DMS153 treated with DMSO at 0.1 percent for 48 hours (cell line): ENCODE measurements around the gene MTA2.

ENCODE experiments used
- DNase-seq: peaks from one replicate; lab custom pipeline; 2025; ENCODE audit not compliant: unreplicated experiment; lab: John Stamatoyannopoulos, UW

The MTA2 gene

DNA sequence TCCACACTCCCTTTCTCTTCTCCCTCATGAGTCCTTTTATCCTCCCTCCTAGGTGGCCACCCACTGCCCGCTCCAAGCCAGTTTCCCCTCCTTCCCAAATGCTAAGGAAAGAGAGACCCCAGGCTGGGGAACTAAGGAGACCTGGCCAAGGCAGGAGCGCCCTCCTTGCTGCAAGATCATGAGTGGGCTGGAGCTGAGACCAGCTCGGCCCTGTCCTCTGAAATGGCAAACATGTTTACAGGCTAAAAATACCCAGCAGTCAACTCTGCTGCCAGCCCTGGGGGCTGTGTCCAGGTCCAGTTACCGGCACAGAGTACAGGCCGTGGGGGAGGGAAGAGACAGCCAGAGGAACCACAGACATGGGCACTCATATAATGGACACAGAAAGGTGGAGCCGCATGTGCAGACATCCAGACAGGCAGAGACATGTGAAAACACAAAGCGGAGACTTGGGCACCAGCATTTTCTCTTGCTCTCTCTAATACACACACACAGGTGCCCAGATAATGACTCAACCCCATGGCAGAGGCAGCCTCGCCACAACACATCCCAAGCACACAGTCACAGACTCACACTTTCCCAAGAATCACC is 53.9 kb downstream of the MTA2 start:
- no peak for DNase-seq

DNA sequence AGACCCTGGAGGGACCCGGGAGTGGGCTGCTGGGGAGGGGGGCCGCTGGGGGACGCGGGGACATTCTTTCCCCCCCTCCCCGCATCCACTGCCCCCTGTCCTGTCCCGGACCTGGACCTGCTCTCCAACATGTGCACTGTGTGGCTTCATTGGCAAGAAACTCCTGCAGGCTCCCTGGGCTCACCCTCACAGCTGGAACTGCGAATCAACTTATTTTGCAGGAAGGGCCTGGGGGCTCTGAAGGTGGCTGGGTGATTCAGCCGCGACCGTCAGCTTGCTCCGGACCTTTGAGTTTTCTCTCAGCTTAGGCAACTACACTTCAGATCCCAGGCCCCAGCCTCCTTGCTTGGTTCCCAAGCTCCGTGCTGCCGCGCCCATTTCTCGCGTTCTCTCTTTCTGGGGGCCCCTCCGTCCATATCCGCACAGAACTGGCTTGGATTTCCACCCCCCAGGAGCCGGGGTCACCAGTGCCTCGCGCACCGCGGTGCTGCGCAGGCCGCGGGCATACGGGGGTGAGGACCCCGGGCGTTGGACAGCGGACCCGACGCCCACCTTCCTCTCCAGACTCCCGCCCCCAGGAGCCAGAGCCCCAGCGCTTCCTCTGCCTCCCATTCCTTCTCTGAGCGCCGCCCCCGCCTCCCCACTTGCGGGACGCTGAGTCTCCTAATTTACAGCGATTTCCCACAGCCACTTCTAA is 54.6 kb downstream of the MTA2 start:
- DNase-seq = no peak

DNA sequence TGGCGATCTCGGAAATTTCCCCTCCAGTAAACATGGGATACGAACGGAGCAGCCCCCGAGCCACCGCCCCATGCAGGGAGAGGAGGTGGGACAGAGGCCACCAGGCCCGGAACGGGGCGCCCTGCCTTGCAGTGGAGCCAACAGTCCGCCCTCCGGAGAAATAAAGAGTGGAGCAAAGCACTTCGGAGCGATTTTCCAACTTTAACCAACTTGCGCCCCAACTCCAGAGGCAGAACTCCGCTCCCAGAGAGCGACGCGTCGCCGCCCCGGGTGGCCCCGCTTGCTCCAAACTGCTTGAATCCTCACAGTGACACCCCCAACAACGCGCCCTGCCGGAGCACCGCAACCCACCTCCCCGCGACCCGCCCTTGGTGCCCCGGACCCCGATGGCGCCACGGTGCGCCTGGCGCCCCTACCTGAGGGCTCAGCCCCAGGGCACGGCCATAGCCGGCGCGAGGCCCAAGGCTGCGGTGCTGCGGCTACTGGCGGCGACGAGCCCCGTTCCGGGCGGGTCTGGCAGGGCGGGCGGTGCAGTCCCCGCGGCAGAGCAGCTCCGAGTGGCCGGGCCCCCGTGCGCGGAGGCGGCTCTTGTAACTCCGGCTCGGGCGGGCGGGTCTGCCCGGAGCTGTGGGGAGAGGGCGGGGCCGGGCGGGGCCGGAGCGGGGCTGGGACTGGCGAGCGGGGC is 55.3 kb downstream of the MTA2 start, which contains the start of gene AHNAK:
Gene AHNAK, minus strand, starts transcription at position 563 of the 685 bp plus-strand sequence. CDS start 10,708 bp downstream, outside the sequence.
- DNase-seq = no peak

DNA sequence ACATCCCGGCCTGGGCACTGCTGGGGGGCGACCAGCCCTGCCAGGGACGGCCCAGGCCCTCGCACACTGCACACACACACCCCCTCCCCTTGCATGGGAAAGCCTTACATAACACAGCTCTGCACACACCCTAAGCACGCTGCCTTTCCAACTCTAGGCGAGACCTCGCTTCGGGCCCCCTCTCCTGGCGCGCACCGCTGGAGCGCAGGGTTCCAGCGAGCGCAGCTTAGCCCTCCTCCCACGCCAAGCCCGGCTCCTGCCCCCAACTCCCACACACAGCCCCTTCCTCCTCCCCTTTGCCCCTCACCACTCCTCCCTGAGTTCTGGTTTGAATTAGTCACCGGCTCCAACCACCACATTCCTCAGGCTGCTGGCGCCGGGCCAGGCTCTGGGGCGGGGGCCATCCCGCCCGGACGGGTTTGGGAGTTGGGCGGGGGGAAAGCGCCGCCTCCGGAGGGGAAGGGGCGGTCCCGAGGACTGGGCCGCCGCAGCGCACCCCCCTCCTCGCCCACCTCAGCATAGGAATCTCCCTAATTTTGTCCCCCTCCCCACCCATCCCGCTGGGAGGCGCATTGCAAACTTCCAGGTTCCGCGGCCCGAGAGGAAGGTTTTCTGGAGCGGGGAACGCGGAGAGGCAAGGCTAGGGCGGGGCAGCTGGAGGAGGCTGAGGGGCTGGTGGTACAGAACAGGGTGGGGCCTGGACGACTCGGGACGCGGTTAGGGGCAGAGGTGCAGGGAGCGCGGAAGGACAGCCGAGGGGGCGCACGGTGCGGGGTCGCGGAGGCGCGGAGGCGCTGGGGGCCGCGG is 56.0 kb downstream of the MTA2 start:
- DNase-seq = no peak

DNA sequence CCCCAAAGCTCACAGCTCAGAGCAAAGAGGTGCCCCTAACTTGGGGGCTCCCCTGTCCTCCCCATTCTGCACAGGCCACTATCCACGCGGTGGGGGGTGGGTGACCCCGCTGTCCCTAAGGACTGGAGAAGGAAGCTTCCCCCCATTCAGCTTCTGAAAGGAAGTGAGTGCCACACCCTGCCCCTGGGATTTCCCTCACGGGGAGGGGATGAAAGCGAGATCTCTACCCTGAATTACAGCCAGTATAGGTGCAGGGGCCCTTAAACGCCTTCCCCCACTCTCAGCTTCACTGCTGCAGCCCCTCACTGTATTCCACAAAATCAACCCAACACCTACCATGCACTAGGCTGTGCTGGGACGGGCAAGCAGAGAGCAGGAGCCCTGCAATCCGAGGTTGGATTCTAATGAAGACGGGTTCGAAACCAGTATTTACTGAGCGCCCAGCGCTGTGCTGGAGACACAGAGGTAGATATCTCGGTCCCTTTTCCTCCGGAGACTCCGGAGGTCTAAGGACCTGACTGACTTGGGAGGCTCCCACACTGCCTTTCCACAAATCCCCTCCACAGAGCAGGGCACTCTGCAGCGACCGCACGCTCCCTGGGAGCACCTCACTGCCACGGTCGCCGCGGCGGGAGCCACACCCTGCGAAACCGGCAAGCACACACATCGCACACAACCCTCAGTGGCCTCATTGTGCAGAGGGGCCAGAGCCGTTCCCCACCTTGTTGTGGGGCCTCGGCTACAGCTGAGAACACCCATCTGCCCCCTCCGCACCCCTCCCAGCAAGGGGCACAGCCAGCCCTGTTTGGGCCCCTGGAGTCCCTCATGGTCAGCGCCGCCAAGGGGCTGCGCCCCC is 56.9 kb downstream of the MTA2 start:
- DNase-seq = no peak

DNA sequence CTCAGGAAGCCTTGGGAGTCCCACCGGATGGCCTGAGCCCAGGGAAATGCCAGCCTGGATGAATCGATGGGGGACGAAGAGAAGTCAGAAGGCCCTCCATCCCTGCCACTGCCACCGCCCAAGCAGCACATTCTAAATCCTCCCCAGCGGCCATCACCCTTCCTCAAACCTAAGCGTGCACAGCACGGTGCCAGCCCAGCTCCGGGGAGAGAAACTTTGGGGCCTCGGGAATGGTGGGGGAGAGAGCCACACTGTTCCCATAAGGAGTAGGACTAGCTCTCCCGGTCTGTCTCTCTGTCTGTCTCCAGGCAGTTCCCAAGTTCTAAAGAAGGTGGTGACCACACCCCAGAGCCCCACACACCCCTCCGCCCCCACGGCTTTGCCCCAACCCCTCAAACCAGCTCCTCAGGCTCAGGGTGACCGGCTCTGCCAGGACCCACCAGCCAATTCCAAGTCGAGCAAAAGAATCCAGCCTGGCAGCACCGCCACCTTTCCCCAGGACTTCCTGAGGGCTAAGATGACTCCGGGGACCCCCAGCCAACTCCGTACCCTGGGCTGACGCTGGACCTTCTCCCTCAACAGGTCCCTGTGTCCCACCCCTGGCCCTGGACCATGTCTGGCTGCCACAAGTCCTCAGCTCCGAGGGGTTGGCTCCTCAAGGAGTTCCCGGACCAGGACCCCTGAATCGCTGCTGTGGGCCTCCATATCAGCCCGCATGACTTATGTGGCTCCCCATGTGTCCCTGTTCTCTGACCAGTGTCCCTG is 57.8 kb downstream of the MTA2 start:
- DNase-seq = no peak
